Thoracic aorta (tissue), 2 donors: Measurements from ENCODE around the gene SYK. TPM values are rescaled to one million over a fixed set of nuclear protein-coding genes. Genes with fewer than 3 reads are reported as not detected.
A peak's percentile ranks its signal among the peaks of the same experiment; 100 is the strongest.

ENCODE experiments used
- ATAC-seq: fragments of 150-250 bp; one replicate; pipeline ENCODE4 v1.8.0; 2017; ENCODE audit warnings: low read depth; ENCODE audit not compliant: insufficient number of reproducible peaks, low FRiP score
- DNase-seq: peaks from one replicate; pipeline ENCODE4 v3.0.0-alpha.2; 2020; ENCODE audit warnings: low spot score
- H3K27ac ChIP-seq, 2 donors: fragments of 200-600 bp; sonication (generic); 1 replicate in 1 of 2; 2 replicates in 1 of 2; pipeline ENCODE4 v1.5.1; 2016; ENCODE audit warnings: mild to moderate bottlenecking in 2 of 2, moderate library complexity in 2 of 2
- H3K27me3 ChIP-seq: fragments of 200-600 bp; sonication (generic); replicated peaks from 2 replicates; pipeline ENCODE4 v1.6.0; 2016; ENCODE audit warnings: mild to moderate bottlenecking; ENCODE audit not compliant: insufficient read depth
- H3K36me3 ChIP-seq: fragments of 200-600 bp; sonication (generic); one replicate; pipeline ENCODE4 v1.5.1; 2016
- H3K4me1 ChIP-seq, 2 donors: fragments of 200-600 bp; sonication (generic); 1 replicate in 1 of 2; 2 replicates in 1 of 2; pipeline versions ENCODE4 v1.5.1 to v1.6.0; 2016; ENCODE audit warnings: low read depth in 2 of 2, mild to moderate bottlenecking in 1 of 2; ENCODE audit not compliant: control insufficient read depth in 1 of 2
- H3K4me3 ChIP-seq: fragments of 200-600 bp; sonication (generic); 2 replicates; pipeline ENCODE4 v1.5.1; 2016; ENCODE audit warnings: mild to moderate bottlenecking
- H3K9me3 ChIP-seq: fragments of 200-600 bp; sonication (generic); 2 replicates; pipeline ENCODE4 v1.5.1; 2016
- CTCF ChIP-seq: fragments of 200-600 bp; sonication (generic); IDR thresholded peaks from one replicate; pipeline ENCODE4 v1.5.1; 2019; ENCODE audit warnings: antibody characterized with exemption
- total RNA-seq, 2 donors: library from RNA; depleted of rRNA; stranded (reverse); fragments of >200 nt; gene quantifications; one replicate each; pipeline versions ENCODE4 v1.1.0 to v1.2.3, GENCODE V29; 2016

Gene SYK
- total RNA-seq, 2 donors from 2014 or later, result 18.1 to 23.3 TPM

- no peaks in the 10 kb centered on the region for H3K36me3 ChIP-seq
- ATAC-seq, result no peak
- DNase-seq, result no peak
- no peak overlapping the region for H3K27ac ChIP-seq
- no peak overlapping the region for H3K4me3 ChIP-seq
- no peaks in the 10 kb centered on the region for H3K27me3 ChIP-seq
- no peaks in the 10 kb centered on the region for H3K9me3 ChIP-seq
- TF ChIP-seq CTCF, result no peak
- no peaks in the 10 kb centered on the region for H3K4me1 ChIP-seq
Measured at GRCh38 chr9:90795084-90795483, 6.5 kb upstream of the SYK start.

GRCh38 chr9:90795871-90796317, 5.7 kb upstream of the SYK start:
- no peak overlapping the region for H3K4me3 ChIP-seq
- H3K4me1 ChIP-seq, result no peaks in the 10 kb centered on the region
- DNase-seq (no peak), ATAC-seq (no peak)
- no peaks in the 10 kb centered on the region for H3K36me3 ChIP-seq
- no peaks in the 10 kb centered on the region for H3K9me3 ChIP-seq
- no peak for TF ChIP-seq CTCF
- no peak overlapping the region for H3K27ac ChIP-seq
- no peaks in the 10 kb centered on the region for H3K27me3 ChIP-seq

GRCh38 chr9:90799271-90799852, 2.3 kb upstream of the SYK start:
- ATAC-seq (no peak), DNase-seq (no peak)
- no peak overlapping the region for H3K27ac ChIP-seq
- H3K9me3 ChIP-seq, result no peaks in the 10 kb centered on the region
- peaks cover 0 to 6% of the 10 kb centered on the region in 2 donors for H3K4me1 ChIP-seq
- no peak for TF ChIP-seq CTCF
- no peaks in the 10 kb centered on the region for H3K27me3 ChIP-seq
- H3K4me3 ChIP-seq, result no peak overlapping the region
- H3K36me3 ChIP-seq, result no peaks in the 10 kb centered on the region

- no peak for DNase-seq
- no peaks in the 10 kb centered on the region for H3K9me3 ChIP-seq
- no peak for TF ChIP-seq CTCF
- peak overlapping the region in 1 of 2 donors; percentile 66 for H3K27ac ChIP-seq
- H3K27me3 ChIP-seq, result no peaks in the 10 kb centered on the region
- no peak for ATAC-seq
- H3K4me1 ChIP-seq, result peaks cover 0 to 6% of the 10 kb centered on the region in 2 donors
- H3K4me3 ChIP-seq, result peak overlapping the region; percentile 67
- no peaks in the 10 kb centered on the region for H3K36me3 ChIP-seq
Measured at GRCh38 chr9:90801973-90802322, 329 bp downstream of the SYK start.

- Histone ChIP-seq H3K36me3 (no peaks in the 10 kb centered on the region), H3K4me1 (peaks cover 0 to 6% of the 10 kb centered on the region in 2 donors), H3K27me3 (no peaks in the 10 kb centered on the region), H3K4me3 (peak overlapping the region; percentile 67), H3K27ac (peak overlapping the region in 1 of 2 donors; percentile 66), H3K9me3 (no peaks in the 10 kb centered on the region)
- DNase-seq, result no peak
- no peak for TF ChIP-seq CTCF
- no peak for ATAC-seq
Measured at GRCh38 chr9:90802386-90802985, 867 bp downstream of the SYK start.
